ENCODE data around the gene CATSPER4.
A peak's percentile ranks its signal among the peaks of the same experiment; 100 is the strongest.
"Not testable (repeated sequence)": the region's sequence is repeated elsewhere in the genome, so short reads cannot be mapped to it uniquely, and the experiment has no call there.

Gene CATSPER4

GRCh38 chr1:26197301-26197700 is 6.9 kb downstream of the CATSPER4 start:
- no peak for DNase-seq

- no peak for DNase-seq
These were observed 7.4 kb downstream of the CATSPER4 start for GRCh38 chr1:26197813-26198212.

GRCh38 chr1:26200413-26200812 is 10.0 kb downstream of the CATSPER4 start:
- DNase-seq: no peak

GRCh38 chr1:26203642-26204318 is 13.4 kb downstream of the CATSPER4 start:
- DNase-seq: no peak

GRCh38 chr1:26210147-26210870 is 19.9 kb downstream of the CATSPER4 start:
- no peak for DNase-seq

GRCh38 chr1:26212726-26213125 is 22.3 kb downstream of the CATSPER4 start:
- no peak for DNase-seq

GRCh38 chr1:26213335-26213905 is 23.0 kb downstream of the CATSPER4 start:
- no peak for DNase-seq

GRCh38 chr1:26215246-26215645 is 24.8 kb downstream of the CATSPER4 start:
- DNase-seq: no peak

GRCh38 chr1:26218906-26219494 is 28.6 kb downstream of the CATSPER4 start:
- DNase-seq: no peak

GRCh38 chr1:26220199-26220912 is 30.0 kb downstream of the CATSPER4 start:
- DNase-seq: no peak

GRCh38 chr1:26221094-26221493 is 30.7 kb downstream of the CATSPER4 start:
- DNase-seq: no peak

GRCh38 chr1:26224606-26225005 is 34.2 kb downstream of the CATSPER4 start:
- no peak for DNase-seq

- peak; percentile 28 to 31 for DNase-seq
These were observed 34.8 kb downstream of the CATSPER4 start for GRCh38 chr1:26225033-26225831.

- not testable (repeated sequence) for DNase-seq
These were observed 40.3 kb downstream of the CATSPER4 start for GRCh38 chr1:26230682-26231081.

- peak; percentile 98 for DNase-seq
These were observed 43.7 kb downstream of the CATSPER4 start, which contains the start of gene CEP85 for GRCh38 chr1:26233903-26234643. TSS of gene CEP85 (plus strand) at chr1:26234200. CDS start at chr1:26239784, 5,584 bp downstream.

GRCh38 chr1:26234644-26235370 is 44.4 kb downstream of the CATSPER4 start:
- peak in 1 of 2 experiments; percentile 2 for DNase-seq

GRCh38 chr1:26237230-26237966 is 47.0 kb downstream of the CATSPER4 start:
- DNase-seq: no peak

GRCh38 chr1:26239936-26240335 is 49.5 kb downstream of the CATSPER4 start:
- no peak for DNase-seq

All from activated CD4-positive, alpha-beta T cell treated with anti-CD3 and anti-CD28 coated beads, Interleukin-2, amount 50 U/mL, for 4 hours (primary cell).